ENCODE results near the gene STK17A.

The STK17A gene

DNA sequence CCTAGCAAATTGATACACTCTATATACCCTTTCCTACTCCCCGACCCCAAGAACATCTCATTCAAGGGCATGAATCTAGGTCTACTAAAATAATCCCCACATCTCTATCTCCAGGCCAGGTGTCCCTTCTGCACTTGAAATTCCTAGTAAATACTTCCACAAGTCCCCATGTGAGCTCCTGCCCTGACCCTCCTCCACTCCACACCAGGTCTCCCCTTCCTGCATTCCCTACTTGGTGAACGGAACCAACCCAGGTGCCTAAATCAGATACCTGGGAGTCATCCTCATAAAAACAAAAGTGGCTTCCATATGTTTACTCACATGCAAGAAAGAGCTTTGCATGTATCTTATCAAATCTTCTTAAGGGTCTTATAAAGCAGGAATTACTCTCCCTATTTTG is 77.2 kb downstream of the STK17A start:
- Histone ChIP-seq H3K36me3 (ENCODE audit: insufficient read depth, low read length) (peaks cover 24% of the 10 kb centered on the region), H3K79me2 (ENCODE audit: insufficient read depth, low read length) (peaks cover 92% of the 10 kb centered on the region), H2AFZ (ENCODE audit: low read depth, low read length) (no peak overlapping the region), H3K4me3 (ENCODE audit: low read depth in 1 of 2, low read length in 2 of 2) (no peak overlapping the region), H3K4me1 (ENCODE audit: insufficient read depth, low read length) (no peaks in the 10 kb centered on the region), H3K4me2 (ENCODE audit: insufficient read depth, low read length) (no peak overlapping the region), H3K27me3 (ENCODE audit: insufficient read depth, low read length, poor library complexity) (no peaks in the 10 kb centered on the region), H3K9me3 (ENCODE audit: insufficient read depth, low read length, severe bottlenecking) (no peaks in the 10 kb centered on the region), H4K20me1 (ENCODE audit: insufficient read depth, low read length) (peaks cover 43% of the 10 kb centered on the region), H3K27ac (ENCODE audit: low read length) (no peak overlapping the region), H3K9ac (ENCODE audit: low read depth, low read length) (no peak overlapping the region)
- no peak for DNase-seq
- TF ChIP-seq, protein P1, sequence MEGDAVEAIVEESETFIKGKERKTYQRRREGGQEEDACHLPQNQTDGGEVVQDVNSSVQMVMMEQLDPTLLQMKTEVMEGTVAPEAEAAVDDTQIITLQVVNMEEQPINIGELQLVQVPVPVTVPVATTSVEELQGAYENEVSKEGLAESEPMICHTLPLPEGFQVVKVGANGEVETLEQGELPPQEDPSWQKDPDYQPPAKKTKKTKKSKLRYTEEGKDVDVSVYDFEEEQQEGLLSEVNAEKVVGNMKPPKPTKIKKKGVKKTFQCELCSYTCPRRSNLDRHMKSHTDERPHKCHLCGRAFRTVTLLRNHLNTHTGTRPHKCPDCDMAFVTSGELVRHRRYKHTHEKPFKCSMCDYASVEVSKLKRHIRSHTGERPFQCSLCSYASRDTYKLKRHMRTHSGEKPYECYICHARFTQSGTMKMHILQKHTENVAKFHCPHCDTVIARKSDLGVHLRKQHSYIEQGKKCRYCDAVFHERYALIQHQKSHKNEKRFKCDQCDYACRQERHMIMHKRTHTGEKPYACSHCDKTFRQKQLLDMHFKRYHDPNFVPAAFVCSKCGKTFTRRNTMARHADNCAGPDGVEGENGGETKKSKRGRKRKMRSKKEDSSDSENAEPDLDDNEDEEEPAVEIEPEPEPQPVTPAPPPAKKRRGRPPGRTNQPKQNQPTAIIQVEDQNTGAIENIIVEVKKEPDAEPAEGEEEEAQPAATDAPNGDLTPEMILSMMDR (IDR thresholded peaks at IDR 0.05; ENCODE audit: borderline replicate concordance, extremely low read depth, low read length, poor library complexity, severe bottlenecking), result no peak
- TF ChIP-seq EZH2 (IDR thresholded peaks at IDR 0.05; ENCODE audit: borderline replicate concordance, low read depth, low read length, severe bottlenecking), result no peak
- no peak for ATAC-seq (ENCODE audit: insufficient read depth, low read depth)

DNA sequence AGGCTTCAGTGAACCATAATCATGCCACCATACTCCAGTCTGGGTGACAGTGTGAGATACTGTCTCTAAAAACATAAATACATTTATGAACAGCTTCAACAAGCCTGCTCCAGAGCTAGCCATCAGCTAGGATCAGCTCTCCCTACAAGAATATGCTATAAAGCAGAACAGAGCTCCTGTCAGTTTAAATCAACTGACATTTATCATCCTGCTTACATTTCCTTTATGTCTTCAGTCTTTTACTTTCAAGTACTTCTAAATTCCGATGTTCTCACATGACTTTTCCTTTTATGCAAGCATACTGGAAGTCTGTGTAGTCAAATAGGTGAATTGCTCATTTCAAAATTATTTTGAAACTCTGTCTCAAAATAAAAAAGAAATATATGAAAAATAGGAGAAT is 81.8 kb downstream of the STK17A start:
- H3K4me2 ChIP-seq (ENCODE audit: insufficient read depth, low read length), result no peak overlapping the region

DNA sequence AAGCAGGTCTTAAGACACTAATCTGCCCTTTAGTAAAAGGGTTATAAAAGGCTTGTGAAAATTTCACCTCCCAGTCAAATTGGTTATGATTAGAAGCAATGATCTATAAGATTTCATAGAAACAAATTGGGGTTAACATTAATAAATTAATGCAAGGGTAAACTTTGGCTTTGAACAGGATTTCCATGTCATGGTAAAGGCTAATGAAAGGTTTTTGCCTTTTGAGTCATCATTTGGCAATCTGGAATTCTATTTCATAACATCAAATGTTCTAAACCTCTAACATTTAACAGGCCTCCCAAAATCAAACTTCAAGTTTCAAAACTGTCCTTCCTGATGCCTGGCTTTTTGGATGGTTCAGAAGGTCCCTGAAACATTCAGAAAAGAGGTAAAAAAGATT is 84.0 kb downstream of the STK17A start:
- no peaks in the 10 kb centered on the region for H3K27me3 ChIP-seq (ENCODE audit: insufficient read depth, low read length, poor library complexity)
- H3K4me2 ChIP-seq (ENCODE audit: insufficient read depth, low read length), result no peak overlapping the region
- H3K9ac ChIP-seq (ENCODE audit: low read depth, low read length), result no peak overlapping the region
- no peak overlapping the region for H3K27ac ChIP-seq (ENCODE audit: low read length)
- H3K4me3 ChIP-seq (ENCODE audit: low read depth in 1 of 2, low read length in 2 of 2), result no peak overlapping the region
- peaks cover 94% of the 10 kb centered on the region for H3K79me2 ChIP-seq (ENCODE audit: insufficient read depth, low read length)
- H4K20me1 ChIP-seq (ENCODE audit: insufficient read depth, low read length), result peaks cover 28% of the 10 kb centered on the region; the same call in 1 of the 2 replicates
- H3K9me3 ChIP-seq (ENCODE audit: insufficient read depth, low read length, severe bottlenecking), result peaks cover 9% of the 10 kb centered on the region
- DNase-seq (no peak), ATAC-seq (ENCODE audit: insufficient read depth, low read depth) (no peak)
- TF ChIP-seq EZH2 (IDR thresholded peaks at IDR 0.05; ENCODE audit: borderline replicate concordance, low read depth, low read length, severe bottlenecking), result no peak
- TF ChIP-seq, protein P1 (IDR thresholded peaks at IDR 0.05; ENCODE audit: borderline replicate concordance, extremely low read depth, low read length, poor library complexity, severe bottlenecking), result no peak
- peaks cover 18% of the 10 kb centered on the region; the same call in 1 of the 2 replicates for H3K36me3 ChIP-seq (ENCODE audit: insufficient read depth, low read length)
- no peak overlapping the region for H2AFZ ChIP-seq (ENCODE audit: low read depth, low read length)
- no peaks in the 10 kb centered on the region for H3K4me1 ChIP-seq (ENCODE audit: insufficient read depth, low read length)

More for the DNA sequence above, 81.8 kb downstream of the STK17A start:
- Histone ChIP-seq H3K9me3 (ENCODE audit: insufficient read depth, low read length, severe bottlenecking) (peaks cover 9% of the 10 kb centered on the region), H2AFZ (ENCODE audit: low read depth, low read length) (no peak overlapping the region), H3K36me3 (ENCODE audit: insufficient read depth, low read length) (peaks cover 18% of the 10 kb centered on the region; the same call in 1 of the 2 replicates), H3K4me3 (ENCODE audit: low read depth in 1 of 2, low read length in 2 of 2) (no peak overlapping the region), H3K27ac (ENCODE audit: low read length) (no peak overlapping the region), H3K79me2 (ENCODE audit: insufficient read depth, low read length) (peaks cover 93% of the 10 kb centered on the region), H3K4me1 (ENCODE audit: insufficient read depth, low read length) (no peaks in the 10 kb centered on the region), H3K27me3 (ENCODE audit: insufficient read depth, low read length, poor library complexity) (no peaks in the 10 kb centered on the region), H3K9ac (ENCODE audit: low read depth, low read length) (no peak overlapping the region), H4K20me1 (ENCODE audit: insufficient read depth, low read length) (peaks cover 40% of the 10 kb centered on the region; the same call in 1 of the 2 replicates)
- ATAC-seq (ENCODE audit: insufficient read depth, low read depth) (no peak), DNase-seq (no peak)
- TF ChIP-seq, protein P1 (IDR thresholded peaks at IDR 0.05; ENCODE audit: borderline replicate concordance, extremely low read depth, low read length, poor library complexity, severe bottlenecking), result no peak
- no peak for TF ChIP-seq EZH2 (IDR thresholded peaks at IDR 0.05; ENCODE audit: borderline replicate concordance, low read depth, low read length, severe bottlenecking)
